LNCAP (cell line): ENCODE measurements around the gene ZNF571.

Experiments used
- TF ChIP-seq, protein P1 (sequence below): fragments of 450-650 bp; IDR thresholded peaks from 2 replicates; pipeline ENCODE4 v1.5.1; 2017; ENCODE audit warnings: mild to moderate bottlenecking

Gene ZNF571

DNA sequence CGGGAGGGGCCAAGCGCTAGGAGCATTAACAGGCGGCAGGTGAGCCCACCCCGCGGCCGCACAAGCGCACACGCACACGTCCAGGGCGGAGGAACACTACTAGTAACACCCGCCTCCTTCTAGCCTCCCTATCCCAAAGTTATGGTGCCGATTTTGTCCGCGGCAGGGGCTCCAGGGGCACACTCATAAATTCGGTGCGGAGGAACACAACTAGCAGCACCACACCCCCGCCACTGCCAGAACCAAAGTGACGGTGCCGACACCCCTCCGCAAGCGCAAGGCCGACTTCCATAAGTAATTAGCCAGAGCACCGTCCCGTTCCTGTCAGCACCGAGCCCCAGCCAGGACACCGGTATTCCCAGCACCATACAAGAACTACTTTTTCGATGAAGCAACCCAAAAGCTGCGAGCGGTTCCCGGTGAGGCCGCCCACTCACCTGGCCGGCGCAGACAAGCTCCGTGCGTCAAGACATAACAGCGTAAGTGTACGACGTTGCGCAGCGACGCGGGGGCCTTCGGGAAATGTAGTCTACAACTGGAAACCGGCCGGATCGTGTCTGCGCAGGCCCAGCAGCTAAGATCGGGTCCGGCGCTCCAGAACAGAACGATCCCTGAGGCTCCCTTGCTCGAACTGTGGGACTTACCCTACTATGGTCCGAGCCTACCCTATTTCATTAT lies at the start of gene ZNF571, which contains the start of gene ZNF540:
Gene ZNF571 (minus strand): TSS at position 489 of the 678 bp plus-strand sequence. CDS start 8,116 bp downstream, outside the sequence.
Gene ZNF540 (plus strand): TSS at position 573 of the 678 bp plus-strand sequence. CDS start 3,572 bp downstream, outside the sequence.
- TF ChIP-seq, protein P1, sequence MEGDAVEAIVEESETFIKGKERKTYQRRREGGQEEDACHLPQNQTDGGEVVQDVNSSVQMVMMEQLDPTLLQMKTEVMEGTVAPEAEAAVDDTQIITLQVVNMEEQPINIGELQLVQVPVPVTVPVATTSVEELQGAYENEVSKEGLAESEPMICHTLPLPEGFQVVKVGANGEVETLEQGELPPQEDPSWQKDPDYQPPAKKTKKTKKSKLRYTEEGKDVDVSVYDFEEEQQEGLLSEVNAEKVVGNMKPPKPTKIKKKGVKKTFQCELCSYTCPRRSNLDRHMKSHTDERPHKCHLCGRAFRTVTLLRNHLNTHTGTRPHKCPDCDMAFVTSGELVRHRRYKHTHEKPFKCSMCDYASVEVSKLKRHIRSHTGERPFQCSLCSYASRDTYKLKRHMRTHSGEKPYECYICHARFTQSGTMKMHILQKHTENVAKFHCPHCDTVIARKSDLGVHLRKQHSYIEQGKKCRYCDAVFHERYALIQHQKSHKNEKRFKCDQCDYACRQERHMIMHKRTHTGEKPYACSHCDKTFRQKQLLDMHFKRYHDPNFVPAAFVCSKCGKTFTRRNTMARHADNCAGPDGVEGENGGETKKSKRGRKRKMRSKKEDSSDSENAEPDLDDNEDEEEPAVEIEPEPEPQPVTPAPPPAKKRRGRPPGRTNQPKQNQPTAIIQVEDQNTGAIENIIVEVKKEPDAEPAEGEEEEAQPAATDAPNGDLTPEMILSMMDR = no peak

DNA sequence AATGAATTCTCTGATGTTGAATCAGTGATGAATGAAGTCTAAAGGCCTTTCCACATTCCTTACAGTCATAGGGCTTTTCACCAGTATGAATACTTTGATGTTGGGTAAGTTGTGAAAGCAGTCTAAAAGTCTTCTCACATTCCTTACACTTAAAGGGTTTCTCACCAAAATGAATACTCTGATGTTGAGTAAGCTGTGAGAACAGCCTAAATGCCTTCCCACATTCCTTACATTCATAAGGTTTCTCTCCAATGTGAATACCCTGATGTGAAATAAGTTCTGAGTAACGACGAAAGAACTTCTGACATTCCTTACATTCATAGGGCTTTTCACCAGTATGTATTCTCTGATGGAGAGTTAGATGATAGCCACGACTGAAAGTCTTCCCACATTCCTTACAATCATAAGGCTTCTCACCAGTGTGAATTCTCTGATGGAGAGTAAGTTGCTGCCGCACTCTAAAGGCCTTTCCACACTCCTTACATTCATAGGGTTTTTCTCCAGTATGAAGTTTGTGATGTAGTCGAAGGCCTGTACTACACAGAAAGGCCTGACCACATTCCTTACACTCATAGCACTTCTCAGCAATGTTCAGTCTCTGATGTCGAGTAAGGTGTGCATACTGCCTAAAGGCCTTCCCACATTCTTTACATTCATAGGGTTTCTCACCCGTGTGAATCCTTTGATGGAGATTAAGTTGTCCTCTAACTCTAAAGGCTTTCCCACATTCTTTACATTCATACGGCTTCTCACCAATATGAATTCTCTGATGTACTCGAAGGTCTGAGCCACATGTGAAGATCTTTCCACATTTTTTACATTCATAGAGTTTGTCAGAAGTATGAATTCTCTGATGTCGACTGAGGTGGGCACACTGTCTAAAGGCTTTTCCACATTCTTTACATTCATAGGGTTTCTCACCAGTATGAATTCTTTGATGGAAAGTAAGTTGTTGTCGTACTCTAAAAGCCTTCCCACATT lies 40.8 kb upstream of the ZNF571 start:
- TF ChIP-seq, protein P1 = no peak

- TF ChIP-seq, protein P1 = no peak
These were observed 390 bp upstream of the ZNF571 start for GRCh38 chr19:37594982-37595382.

GRCh38 chr19:37593996-37594303 lies 642 bp downstream of the ZNF571 start:
- TF ChIP-seq, protein P1 = no peak

- TF ChIP-seq, protein P1 = no peak
These were observed 11.3 kb downstream of the ZNF571 start for GRCh38 chr19:37583340-37583739.

- TF ChIP-seq, protein P1 = no peak
These were observed 22.4 kb downstream of the ZNF571 start for GRCh38 chr19:37572203-37572602.

DNA sequence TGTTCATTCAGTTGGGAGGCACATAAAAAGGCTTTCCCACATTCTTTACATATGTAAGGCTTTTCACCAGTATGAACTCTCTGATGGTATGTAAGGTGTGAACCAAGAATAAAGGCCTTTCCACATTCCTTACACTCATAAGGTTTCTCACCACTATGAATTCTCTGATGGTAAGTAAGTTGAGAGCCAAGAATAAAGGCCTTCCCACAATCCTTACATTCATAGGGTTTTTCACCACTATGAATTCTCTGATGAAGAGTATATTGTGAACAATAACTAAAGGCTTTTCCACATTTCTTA lies 29.3 kb downstream of the ZNF571 start:
- TF ChIP-seq, protein P1 = no peak
